Measurements from ENCODE around the gene USP11. TPM values are rescaled to one million over a fixed set of nuclear protein-coding genes. Genes with fewer than 3 reads are reported as not detected.

Gene USP11
- total RNA-seq, 1 donor from 2014 or later = 35.6 TPM

DNA sequence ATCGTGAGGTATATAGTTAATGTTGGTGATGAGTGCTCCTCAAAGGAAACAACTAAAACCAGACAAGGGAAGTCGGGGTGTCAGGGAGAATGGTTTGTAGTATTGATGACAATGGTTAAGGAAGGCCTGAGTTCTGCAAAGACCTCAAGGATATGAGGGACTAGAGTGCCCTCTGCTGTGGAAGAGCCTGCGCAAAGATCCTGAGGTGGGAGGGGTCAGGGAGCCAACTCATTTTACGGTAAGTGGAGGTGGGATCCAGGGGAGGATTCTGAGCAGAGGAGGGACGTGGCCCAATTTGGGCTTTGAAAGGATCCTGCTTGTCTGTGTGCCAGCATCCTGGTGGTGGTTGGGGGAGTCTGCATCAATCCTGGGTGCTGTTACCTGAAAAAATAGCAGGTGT, 27.8 kb upstream of the USP11 start:
- no peak for DNase-seq

- DNase-seq = no peak
These were observed 26.5 kb upstream of the USP11 start for GRCh38 chrX:47206316-47206715.

GRCh38 chrX:47208108-47208507, 24.7 kb upstream of the USP11 start:
- DNase-seq = no peak

GRCh38 chrX:47209508-47210238, 23.1 kb upstream of the USP11 start:
- no peak for DNase-seq

DNA sequence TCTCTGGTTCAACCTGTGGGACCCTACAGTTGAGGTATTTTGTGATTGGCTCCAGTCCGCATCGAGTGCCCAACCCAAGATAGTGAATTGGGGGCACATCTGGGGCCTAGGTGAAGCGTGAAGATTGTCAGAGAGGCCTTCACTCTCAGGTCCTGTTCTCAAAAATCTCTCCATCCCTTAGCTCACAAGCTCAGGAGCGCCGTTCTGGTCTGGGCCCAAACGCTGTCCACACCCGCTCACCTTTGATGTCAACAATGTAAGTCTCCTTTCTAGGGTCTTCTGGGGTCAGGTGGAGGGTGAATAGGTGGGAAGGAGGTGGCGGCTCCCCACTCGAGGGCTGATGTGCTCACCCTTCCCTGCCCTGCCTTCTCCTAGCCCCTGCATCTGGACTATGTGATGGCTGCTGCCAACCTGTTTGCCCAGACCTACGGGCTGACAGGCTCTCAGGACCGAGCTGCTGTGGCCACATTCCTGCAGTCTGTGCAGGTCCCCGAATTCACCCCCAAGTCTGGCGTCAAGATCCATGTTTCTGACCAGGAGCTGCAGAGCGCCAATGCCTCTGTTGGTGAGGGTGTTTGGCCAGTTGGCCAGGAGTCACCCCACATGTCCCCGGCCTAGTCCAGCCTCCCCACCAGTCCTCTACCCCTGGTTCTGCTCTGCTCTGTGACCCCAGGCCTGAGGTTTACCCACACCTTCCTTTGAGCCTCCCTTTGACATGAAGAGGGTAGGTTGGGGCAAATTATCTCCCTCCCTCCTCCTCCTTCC, 22.0 kb upstream of the USP11 start:
- no peak for DNase-seq

- DNase-seq = no peak
These were observed 20.2 kb upstream of the USP11 start for GRCh38 chrX:47212381-47213293.

DNA sequence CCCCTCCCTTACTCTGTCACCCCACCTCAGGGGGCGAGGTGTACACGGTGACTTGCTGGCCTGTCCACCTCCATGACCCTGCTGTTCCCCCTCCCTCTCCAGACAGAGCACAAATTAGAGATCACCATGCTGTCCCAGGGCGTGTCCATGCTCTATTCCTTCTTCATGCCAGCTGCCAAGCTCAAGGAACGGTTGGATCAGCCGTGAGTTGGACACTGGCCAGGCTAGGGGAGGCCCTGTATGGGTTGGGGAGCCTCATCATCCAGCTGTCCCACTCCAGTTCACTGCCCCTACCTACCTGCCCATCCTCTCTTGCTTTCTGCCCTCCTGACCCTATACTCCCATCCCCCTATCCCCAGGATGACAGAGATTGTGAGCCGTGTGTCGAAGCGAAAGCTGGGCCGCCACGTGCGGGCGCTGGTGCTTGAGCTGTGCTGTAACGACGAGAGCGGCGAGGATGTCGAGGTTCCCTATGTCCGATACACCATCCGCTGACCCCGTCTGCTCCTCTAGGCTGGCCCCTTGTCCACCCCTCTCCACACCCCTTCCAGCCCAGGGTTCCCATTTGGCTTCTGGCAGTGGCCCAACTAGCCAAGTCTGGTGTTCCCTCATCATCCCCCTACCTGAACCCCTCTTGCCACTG, 18.3 kb upstream of the USP11 start:
- DNase-seq = no peak

DNA sequence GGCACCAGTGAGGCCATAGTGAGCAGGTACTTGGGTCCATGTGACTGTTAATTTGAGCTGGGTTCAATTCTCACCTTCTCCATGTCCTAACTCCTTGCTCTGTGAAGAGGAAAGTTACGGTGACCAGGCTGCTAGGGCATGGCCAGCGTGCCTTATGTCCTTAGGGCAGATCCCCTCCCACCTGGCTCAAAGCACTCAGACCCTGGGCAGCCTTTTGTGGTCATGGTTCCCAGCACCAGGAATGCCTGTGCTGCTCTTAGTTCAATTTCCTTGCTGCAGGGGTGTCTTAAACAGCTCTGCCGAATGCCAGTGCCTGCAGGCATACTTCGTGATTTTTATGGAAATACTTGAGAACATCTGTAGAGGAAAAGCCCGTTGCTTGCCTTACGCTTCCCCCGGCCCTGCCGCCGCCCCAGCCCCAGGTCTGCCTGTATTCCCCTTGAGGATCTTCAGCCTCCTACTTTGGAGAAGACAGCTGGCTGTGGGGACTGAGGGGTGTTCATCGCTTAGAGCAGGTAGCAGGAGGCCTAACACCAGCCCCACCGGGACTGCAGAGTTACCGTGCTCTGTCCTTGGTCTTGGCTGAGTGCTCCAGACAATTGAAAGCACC, 17.4 kb upstream of the USP11 start:
- no peak for DNase-seq

- DNase-seq = no peak
These were observed 16.4 kb upstream of the USP11 start for GRCh38 chrX:47216393-47216925.

DNA sequence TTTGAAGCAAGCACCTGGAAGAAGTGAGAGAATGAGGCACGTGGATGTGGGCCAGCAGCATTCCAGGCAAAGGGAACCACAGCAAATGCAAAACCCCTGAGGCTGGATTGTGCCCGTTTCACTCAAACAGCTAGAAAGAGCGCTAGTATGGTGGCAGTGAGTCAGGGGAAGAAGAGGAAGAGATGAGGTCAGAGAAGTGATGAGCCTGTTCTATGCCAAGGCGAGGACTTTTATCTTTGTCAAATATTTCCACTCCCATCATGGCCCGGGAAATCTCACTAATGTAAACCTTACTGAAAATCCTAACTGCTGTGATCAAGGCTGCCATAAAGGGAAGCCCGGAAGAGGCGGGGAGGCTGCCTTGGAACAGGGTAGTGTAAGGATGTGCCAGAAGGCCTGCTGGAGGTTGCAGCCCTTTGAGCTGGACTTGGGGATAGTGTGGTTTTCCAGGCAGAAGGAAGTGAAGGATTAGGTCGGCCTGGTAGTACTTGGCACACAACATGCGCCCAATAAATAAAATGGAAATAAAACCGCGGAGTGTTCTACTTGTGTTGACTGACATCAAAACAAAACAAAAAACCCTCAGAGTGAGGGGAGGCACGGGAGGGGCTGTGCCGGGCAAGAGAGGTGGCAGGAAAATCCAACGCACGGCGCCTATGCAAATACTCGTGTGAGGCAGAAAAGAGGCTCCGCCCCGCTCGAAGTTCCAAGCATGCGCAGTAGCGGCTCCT, 15.5 kb upstream of the USP11 start:
- DNase-seq = peak; percentile 52

DNA sequence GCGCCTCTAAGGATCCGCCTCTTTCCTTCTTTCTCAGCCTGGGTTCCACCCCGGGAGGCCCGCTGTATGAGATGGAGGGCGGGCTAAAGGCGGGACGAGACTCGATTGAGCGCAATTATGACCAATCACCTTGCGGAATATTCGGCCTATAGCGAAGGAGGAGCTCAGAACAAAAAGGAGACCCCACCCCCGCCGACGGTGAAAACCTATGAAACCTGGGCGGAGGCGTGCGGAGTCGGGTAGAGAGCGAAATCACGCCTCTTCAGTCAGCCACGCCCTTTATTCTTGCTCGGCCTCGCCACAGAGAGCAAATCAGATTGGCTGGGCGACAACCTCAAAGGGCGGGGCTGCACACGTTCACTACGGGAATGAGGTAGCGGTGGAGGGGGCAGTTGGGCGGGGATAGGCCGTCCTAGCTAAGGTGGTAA, 14.9 kb upstream of the USP11 start:
- DNase-seq = peak; percentile 97

- peak; percentile 79 for DNase-seq
These were observed 14.4 kb upstream of the USP11 start, which contains the start of gene CDK16 for GRCh38 chrX:47218280-47218919. TSS of gene CDK16 (plus strand) at chrX:47218681. CDS start at chrX:47223558, 4,877 bp downstream.

DNA sequence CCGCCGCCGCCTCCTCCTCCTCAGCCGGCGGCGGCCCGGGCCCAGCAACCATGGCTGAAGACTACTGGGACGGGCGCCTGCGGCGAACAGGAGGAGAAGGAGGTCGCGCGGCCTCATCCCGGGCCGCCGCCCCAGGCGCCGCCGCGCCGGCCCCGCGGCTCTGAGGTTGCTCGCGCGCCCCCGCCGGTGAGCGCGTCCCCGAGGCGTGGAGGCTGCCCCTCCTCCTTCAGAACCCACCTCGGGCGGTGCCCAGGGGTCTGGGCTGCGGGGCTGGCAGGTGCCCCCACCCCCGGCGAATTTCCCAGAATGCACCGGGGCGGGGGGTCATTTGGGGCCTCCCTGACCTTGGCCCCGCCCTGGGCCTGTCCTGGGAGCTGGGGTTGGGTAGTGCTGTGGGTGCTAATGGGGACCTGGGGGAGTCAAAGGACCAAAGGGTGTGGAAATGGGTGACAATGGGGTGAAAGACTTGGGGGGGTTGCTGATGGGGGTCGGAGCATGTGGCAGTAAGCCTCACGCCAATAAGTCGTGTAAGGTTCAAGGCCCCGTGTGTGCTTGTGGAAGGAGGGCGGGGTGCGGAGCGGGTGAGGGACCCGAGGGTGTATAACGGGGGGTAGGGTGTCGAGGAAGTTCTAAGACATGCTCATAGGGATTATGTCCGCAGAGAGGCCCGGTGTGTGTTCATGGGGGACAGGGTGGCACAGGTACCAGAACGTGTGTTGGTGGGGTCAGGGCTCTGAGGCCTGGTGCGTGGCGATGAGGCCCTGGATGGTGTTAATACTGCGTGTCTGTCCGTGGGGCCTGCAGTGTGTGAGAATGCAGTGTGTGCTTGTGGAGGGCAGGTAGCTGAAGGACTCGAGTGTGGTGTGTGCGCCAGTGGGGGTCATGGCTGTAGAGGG, 13.6 kb upstream of the USP11 start:
- peak; percentile 36 for DNase-seq

- DNase-seq = peak; percentile 13
These were observed 11.1 kb upstream of the USP11 start for GRCh38 chrX:47221756-47222155.

DNA sequence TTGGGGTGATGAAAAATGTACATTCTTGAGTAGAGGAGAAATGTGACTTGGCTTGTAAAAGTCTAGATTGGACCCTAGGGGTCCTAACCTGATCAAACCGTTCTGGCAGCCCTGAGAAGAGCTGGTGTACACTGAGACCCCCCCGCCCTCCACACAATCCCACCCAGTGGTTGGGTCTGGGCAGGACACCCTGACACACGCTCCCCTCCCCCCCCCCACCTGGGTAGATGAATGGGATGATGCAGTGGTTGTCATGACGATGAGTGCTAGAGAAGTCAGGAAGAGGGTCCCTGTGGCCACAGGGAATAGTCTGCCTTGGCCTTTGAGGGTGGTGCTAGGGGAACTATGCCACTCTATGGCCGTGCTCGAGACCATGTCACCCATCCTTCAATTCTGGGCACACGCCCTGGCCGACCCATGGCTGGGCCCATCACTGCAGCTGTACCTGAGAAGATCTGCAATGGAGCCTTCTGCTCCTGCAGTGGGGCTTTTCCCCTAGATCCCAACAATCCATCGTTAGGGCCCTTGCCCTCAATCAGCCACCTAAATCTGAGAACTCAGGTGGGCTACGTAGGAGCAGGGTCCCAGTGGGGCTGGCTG, 10.0 kb upstream of the USP11 start:
- DNase-seq = no peak

DNA sequence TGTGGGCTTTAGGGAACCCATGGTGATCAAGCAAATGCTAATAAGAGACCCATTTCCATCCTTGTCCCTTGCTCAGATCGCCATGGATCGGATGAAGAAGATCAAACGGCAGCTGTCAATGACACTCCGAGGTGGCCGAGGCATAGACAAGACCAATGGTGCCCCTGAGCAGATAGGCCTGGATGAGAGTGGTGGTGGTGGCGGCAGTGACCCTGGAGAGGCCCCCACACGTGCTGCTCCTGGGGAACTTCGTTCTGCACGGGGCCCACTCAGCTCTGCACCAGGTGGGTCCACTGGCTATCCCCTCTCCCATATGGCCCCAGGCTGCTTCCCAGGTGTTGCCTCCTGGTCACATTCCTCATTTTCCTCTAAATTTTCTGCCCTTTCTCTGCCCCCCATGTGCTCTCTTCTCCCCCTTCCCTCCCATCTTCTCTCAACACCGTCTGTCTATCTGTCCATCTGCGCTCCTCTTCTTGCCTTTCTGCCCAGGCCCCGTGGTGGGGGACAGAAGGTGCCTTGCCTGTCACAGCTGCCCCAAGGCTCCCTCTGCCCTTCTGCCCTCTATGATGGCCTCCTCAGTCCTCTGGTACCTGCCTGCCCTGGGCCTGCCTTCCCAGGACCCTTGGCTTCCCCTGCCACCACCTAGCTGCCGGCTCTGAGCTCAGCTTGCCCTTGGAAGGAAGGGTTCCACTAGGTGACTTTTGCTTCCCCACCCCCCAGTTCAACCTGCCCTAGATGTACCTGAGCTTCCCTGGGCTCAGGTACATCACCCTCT, 9.1 kb upstream of the USP11 start:
- no peak for DNase-seq

GRCh38 chrX:47224266-47224895, 8.4 kb upstream of the USP11 start:
- no peak for DNase-seq

DNA sequence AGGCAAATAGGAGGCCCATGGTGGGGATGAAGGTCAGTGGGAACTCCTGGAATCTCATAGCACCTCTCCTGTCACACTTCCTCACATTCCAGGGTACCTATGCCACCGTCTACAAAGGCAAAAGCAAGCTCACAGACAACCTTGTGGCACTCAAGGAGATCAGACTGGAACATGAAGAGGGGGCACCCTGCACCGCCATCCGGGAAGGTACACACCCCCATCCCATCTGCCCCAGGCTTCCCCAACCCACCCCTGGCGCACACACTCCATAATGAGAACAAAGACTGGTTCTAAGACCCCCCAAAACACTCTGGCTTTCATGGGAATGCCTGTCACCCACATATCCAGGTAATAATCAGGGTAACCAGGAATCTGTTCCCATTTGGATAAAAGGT, 7.9 kb upstream of the USP11 start:
- no peak for DNase-seq

Data from dermis blood vessel endothelial cell (primary cell).